ENCODE data around the gene PODNL1. TPM values are rescaled to one million over a fixed set of nuclear protein-coding genes. Genes with fewer than 3 reads are reported as not detected.

PODNL1 gene
- total RNA-seq, 4 donors from 2014 or later = 0.35 TPM; not detected in 3

GRCh38 chr19:13902993-13903555 lies 35.1 kb downstream of the PODNL1 start:
- DNase-seq = no peak
- no peaks in the 10 kb centered on the region for H3K36me3 ChIP-seq
- TF ChIP-seq, protein P1, sequence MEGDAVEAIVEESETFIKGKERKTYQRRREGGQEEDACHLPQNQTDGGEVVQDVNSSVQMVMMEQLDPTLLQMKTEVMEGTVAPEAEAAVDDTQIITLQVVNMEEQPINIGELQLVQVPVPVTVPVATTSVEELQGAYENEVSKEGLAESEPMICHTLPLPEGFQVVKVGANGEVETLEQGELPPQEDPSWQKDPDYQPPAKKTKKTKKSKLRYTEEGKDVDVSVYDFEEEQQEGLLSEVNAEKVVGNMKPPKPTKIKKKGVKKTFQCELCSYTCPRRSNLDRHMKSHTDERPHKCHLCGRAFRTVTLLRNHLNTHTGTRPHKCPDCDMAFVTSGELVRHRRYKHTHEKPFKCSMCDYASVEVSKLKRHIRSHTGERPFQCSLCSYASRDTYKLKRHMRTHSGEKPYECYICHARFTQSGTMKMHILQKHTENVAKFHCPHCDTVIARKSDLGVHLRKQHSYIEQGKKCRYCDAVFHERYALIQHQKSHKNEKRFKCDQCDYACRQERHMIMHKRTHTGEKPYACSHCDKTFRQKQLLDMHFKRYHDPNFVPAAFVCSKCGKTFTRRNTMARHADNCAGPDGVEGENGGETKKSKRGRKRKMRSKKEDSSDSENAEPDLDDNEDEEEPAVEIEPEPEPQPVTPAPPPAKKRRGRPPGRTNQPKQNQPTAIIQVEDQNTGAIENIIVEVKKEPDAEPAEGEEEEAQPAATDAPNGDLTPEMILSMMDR (IDR thresholded peaks at IDR 0.05) = peak in 5 of 6 experiments; percentile 14 to 42 (median 29)
- no peak for TF ChIP-seq POLR2A (IDR thresholded peaks at IDR 0.05)
- no peak overlapping the region for H3K27ac ChIP-seq
- H3K27me3 ChIP-seq = no peaks in the 10 kb centered on the region
- peaks cover 0 to 22% (median 0%) of the 10 kb centered on the region in 4 donors for H3K4me1 ChIP-seq
- no peak overlapping the region for H3K4me3 ChIP-seq
- no peaks in the 10 kb centered on the region for H3K9me3 ChIP-seq

DNA sequence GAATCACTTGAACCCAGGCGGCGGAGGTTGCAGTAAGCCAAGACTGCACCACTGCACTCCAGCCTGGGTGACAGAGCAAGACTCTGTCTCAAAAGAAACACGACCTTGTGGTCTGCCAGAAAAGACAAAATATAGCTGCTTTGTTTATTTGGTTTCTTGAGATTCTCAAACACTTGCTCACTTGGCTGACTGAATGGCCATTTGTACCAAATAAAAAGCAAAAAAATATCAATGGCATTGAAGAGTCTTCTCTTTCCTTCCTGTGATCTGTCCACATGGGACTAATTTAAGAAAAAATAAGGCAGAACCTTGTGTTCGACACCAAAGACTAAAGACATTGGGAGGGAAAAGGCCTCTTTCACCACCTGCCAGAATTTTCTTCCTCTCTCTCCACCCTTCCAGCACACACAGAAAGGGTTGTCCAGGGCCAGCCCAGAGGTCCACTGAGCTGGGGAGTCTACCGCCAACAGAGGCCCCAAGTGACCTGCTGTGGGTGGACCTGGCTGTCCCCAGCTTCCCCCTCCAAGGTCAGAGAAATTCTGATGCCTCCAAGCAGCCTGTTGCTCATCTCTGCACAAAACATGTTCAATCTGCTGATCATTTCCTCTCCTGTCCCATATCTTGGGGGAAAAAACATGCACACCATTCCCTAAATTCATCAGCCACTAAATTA lies 38.2 kb downstream of the PODNL1 start:
- no peaks in the 10 kb centered on the region for H3K36me3 ChIP-seq
- no peak for DNase-seq
- peak overlapping the region in 1 of 4 donors; percentile 58 for H3K27ac ChIP-seq
- H3K4me3 ChIP-seq = no peak overlapping the region
- no peaks in the 10 kb centered on the region for H3K9me3 ChIP-seq
- TF ChIP-seq, protein P1 (IDR thresholded peaks at IDR 0.05) = no peak
- TF ChIP-seq POLR2A (IDR thresholded peaks at IDR 0.05) = no peak
- no peaks in the 10 kb centered on the region for H3K27me3 ChIP-seq
- peaks cover 0 to 3% (median 0%) of the 10 kb centered on the region in 4 donors for H3K4me1 ChIP-seq

DNA sequence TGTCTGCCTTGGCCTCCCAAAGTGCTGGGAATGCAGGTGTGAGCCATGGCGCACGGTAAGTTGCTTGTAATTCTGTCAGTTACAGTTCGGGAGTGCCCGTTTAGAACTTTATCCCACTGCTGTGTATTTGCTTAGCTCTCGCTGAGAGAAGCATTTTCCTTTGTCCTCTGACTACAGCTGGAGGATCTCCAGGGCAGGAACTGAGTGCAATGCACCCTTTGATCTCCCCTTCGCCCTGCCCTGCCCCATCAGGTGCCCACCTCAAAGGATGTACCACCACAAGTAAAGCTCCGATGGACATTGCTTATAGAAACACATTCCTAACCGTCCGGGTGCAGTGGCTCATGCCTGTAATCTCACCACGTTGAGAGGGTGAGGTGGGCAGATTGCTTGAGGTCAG lies 38.8 kb downstream of the PODNL1 start:
- no peaks in the 10 kb centered on the region for H3K27me3 ChIP-seq
- no peaks in the 10 kb centered on the region for H3K36me3 ChIP-seq
- peak overlapping the region in 2 of 4 donors; percentile 28 to 58 for H3K27ac ChIP-seq
- no peak overlapping the region for H3K4me3 ChIP-seq
- H3K4me1 ChIP-seq = peaks cover 0 to 3% (median 0%) of the 10 kb centered on the region in 4 donors
- TF ChIP-seq, protein P1 (IDR thresholded peaks at IDR 0.05) = no peak
- no peak for TF ChIP-seq POLR2A (IDR thresholded peaks at IDR 0.05)
- no peak for DNase-seq
- H3K9me3 ChIP-seq = no peaks in the 10 kb centered on the region

GRCh38 chr19:13896227-13896626 lies 42.0 kb downstream of the PODNL1 start:
- H3K9me3 ChIP-seq = no peaks in the 10 kb centered on the region
- H3K27me3 ChIP-seq = no peaks in the 10 kb centered on the region
- TF ChIP-seq, protein P1 (IDR thresholded peaks at IDR 0.05) = no peak
- no peak for TF ChIP-seq POLR2A (IDR thresholded peaks at IDR 0.05)
- H3K36me3 ChIP-seq = no peaks in the 10 kb centered on the region
- no peak for DNase-seq
- no peak overlapping the region for H3K27ac ChIP-seq
- no peak overlapping the region for H3K4me3 ChIP-seq
- peaks cover 0 to 3% (median 0%) of the 10 kb centered on the region in 4 donors for H3K4me1 ChIP-seq

GRCh38 chr19:13894552-13894951 lies 43.7 kb downstream of the PODNL1 start:
- TF ChIP-seq, protein P1 (IDR thresholded peaks at IDR 0.05) = no peak
- TF ChIP-seq POLR2A (IDR thresholded peaks at IDR 0.05) = no peak
- H3K27ac ChIP-seq = no peak overlapping the region

More at GRCh38 chr19:13894552-13894951, 43.7 kb downstream of the PODNL1 start:
- Histone ChIP-seq H3K36me3 (no peaks in the 10 kb centered on the region), H3K27me3 (no peaks in the 10 kb centered on the region), H3K9me3 (no peaks in the 10 kb centered on the region), H3K4me1 (peaks cover 0 to 3% (median 0%) of the 10 kb centered on the region in 4 donors), H3K4me3 (no peak overlapping the region)
- DNase-seq = no peak

Measured in Peyer's patch (tissue), 4 donors.